Measurements from ENCODE around the gene OSBPL8.

GRCh38 chr12:76529226-76529918, 30.2 kb downstream of the OSBPL8 start:
- TF ChIP-seq, protein P1, sequence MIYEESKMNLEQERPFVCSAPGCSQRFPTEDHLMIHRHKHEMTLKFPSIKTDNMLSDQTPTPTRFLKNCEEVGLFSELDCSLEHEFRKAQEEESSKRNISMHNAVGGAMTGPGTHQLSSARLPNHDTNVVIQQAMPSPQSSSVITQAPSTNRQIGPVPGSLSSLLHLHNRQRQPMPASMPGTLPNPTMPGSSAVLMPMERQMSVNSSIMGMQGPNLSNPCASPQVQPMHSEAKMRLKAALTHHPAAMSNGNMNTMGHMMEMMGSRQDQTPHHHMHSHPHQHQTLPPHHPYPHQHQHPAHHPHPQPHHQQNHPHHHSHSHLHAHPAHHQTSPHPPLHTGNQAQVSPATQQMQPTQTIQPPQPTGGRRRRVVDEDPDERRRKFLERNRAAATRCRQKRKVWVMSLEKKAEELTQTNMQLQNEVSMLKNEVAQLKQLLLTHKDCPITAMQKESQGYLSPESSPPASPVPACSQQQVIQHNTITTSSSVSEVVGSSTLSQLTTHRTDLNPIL (CRISPR knock-in tag; IDR thresholded peaks at IDR 0.05): no peak
- TF ChIP-seq PRMT5 (CRISPR knock-in tag; IDR thresholded peaks at IDR 0.05): no peak
- TF ChIP-seq CTCF (IDR thresholded peaks at IDR 0.05 in 2 of 3, conservative IDR thresholded peaks at IDR 0.05 in 1 of 3; ENCODE audit: insufficient read depth in 2 of 3, low read depth in 1 of 3, low read length in 3 of 3): no peak
- TF ChIP-seq RBM25 (IDR thresholded peaks at IDR 0.05; ENCODE audit: low read depth, low read length, severe bottlenecking): no peak
- TF ChIP-seq TEAD4 (IDR thresholded peaks at IDR 0.05; ENCODE audit: low read length): 0 out of 2 replicates have a peak, but pooled peaks have one; percentile 31
- no peak for TF ChIP-seq TEAD4 (CRISPR knock-in tag; IDR thresholded peaks at IDR 0.05; ENCODE audit: borderline replicate concordance)
- TF ChIP-seq, protein P2, sequence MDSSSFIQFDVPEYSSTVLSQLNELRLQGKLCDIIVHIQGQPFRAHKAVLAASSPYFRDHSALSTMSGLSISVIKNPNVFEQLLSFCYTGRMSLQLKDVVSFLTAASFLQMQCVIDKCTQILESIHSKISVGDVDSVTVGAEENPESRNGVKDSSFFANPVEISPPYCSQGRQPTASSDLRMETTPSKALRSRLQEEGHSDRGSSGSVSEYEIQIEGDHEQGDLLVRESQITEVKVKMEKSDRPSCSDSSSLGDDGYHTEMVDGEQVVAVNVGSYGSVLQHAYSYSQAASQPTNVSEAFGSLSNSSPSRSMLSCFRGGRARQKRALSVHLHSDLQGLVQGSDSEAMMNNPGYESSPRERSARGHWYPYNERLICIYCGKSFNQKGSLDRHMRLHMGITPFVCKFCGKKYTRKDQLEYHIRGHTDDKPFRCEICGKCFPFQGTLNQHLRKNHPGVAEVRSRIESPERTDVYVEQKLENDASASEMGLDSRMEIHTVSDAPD (CRISPR knock-in tag; IDR thresholded peaks at IDR 0.05): no peak
- no peak for TF ChIP-seq POLR2A (conservative IDR thresholded peaks at IDR 0.05)
- no peak for TF ChIP-seq EZH2 (IDR thresholded peaks at IDR 0.05; ENCODE audit: borderline replicate concordance, low read depth, low read length)
- no peak for TF ChIP-seq CHD2 (IDR thresholded peaks at IDR 0.05; ENCODE audit: low read depth, low read length)
- TF ChIP-seq ATF3 (IDR thresholded peaks at IDR 0.05): no peak
- no peak for TF ChIP-seq ATF3 (CRISPR knock-in tag; conservative IDR thresholded peaks at IDR 0.05)
- TF ChIP-seq FOXP4 (CRISPR knock-in tag; IDR thresholded peaks at IDR 0.05; ENCODE audit: borderline replicate concordance): no peak
- no peak for TF ChIP-seq E2F4 (CRISPR knock-in tag; IDR thresholded peaks at IDR 0.05; ENCODE audit: low read depth)
